Vagina (tissue), 2 donors: Measurements from ENCODE around the gene EPG5. TPM values are rescaled to one million over a fixed set of nuclear protein-coding genes. Genes with fewer than 3 reads are reported as not detected.
A peak's percentile ranks its signal among the peaks of the same experiment; 100 is the strongest.

Source experiments
- DNase-seq, 2 donors: peaks; one replicate each; pipeline ENCODE4 v3.0.0-alpha.2; 2017; ENCODE audit errors: extremely low spot score in 2 of 2
- H3K27ac ChIP-seq: fragments of 200-600 bp; sonication (generic); one replicate; pipeline ENCODE4 v1.5.1; 2019
- H3K27me3 ChIP-seq: fragments of 200-600 bp; sonication (generic); one replicate; pipeline ENCODE4 v1.5.1; 2019
- H3K36me3 ChIP-seq, 2 donors: fragments of 200-600 bp; sonication (generic); one replicate each; pipeline ENCODE4 v1.5.1; 2017 to 2019
- H3K4me1 ChIP-seq: fragments of 200-600 bp; sonication (generic); one replicate; pipeline ENCODE4 v1.5.1; 2019
- H3K4me3 ChIP-seq, 2 donors: fragments of 200-600 bp; sonication (generic); 1 replicate in 1 of 2; 2 replicates in 1 of 2; pipeline ENCODE4 v1.5.1; 2016 to 2019
- H3K9me3 ChIP-seq: fragments of 200-600 bp; sonication (generic); one replicate; pipeline ENCODE4 v1.5.1; 2019
- CTCF ChIP-seq, 3 experiments: fragments of 450-650 bp in 2 of 3; fragments of 200-600 bp in 1 of 3; sonication (generic) in 1 of 3; IDR thresholded peaks; one replicate each; pipeline ENCODE4 v1.5.1; 2017 to 2019; ENCODE audit warnings: antibody characterized with exemption in 3 of 3, mild to moderate bottlenecking in 2 of 3, moderate library complexity in 2 of 3
- POLR2A ChIP-seq, 2 donors: fragments of 450-650 bp; IDR thresholded peaks; one replicate each; pipeline ENCODE4 v1.6.1; 2017; ENCODE audit warnings: antibody characterized with exemption in 2 of 2, mild to moderate bottlenecking in 2 of 2, moderate library complexity in 2 of 2
- POLR2AphosphoS5 ChIP-seq, 2 donors: sonication (generic); formaldehyde crosslinking; IDR thresholded peaks; one replicate each; pipeline ENCODE4 v1.9.0; 2017; ENCODE audit warnings: antibody characterized with exemption in 2 of 2, mild to moderate bottlenecking in 2 of 2, low read depth in 1 of 2; ENCODE audit not compliant: insufficient read depth in 1 of 2
- intact Hi-C: fragments of 100-400 bp; cut with DNase I; formaldehyde crosslinking; loops from one replicate; pipeline ENCODE4 v1.15.1; 2023
- total RNA-seq: library from RNA; depleted of rRNA; stranded (reverse); fragments of >200 nt; gene quantifications from one replicate; pipeline ENCODE4 v1.2.3, GENCODE V29; 2016

EPG5 gene
- total RNA-seq, 1 donor from 2014 or later = 29.5 TPM

GRCh38 chr18:46001074-46001473 is 33.9 kb upstream of the EPG5 start:
- no peak overlapping the region for H3K27ac ChIP-seq
- TF ChIP-seq CTCF (IDR thresholded peaks at IDR 0.05) = no peak
- DNase-seq = no peak
- H3K36me3 ChIP-seq = no peaks in the 10 kb centered on the region
- no peak overlapping the region for H3K4me3 ChIP-seq
- no peaks in the 10 kb centered on the region for H3K4me1 ChIP-seq
- no peaks in the 10 kb centered on the region for H3K27me3 ChIP-seq
- H3K9me3 ChIP-seq = no peaks in the 10 kb centered on the region
- intact Hi-C loops = no loop called here

GRCh38 chr18:45999536-45999935 is 32.4 kb upstream of the EPG5 start:
- no peaks in the 10 kb centered on the region for H3K36me3 ChIP-seq
- H3K4me1 ChIP-seq = no peaks in the 10 kb centered on the region
- H3K9me3 ChIP-seq = no peaks in the 10 kb centered on the region
- H3K27me3 ChIP-seq = no peaks in the 10 kb centered on the region
- TF ChIP-seq POLR2AphosphoS5 (IDR thresholded peaks at IDR 0.05; ENCODE audit: insufficient read depth in 1 of 2, low read depth in 1 of 2) (no peak), POLR2A (IDR thresholded peaks at IDR 0.05) (no peak), CTCF (IDR thresholded peaks at IDR 0.05) (no peak)
- no peak overlapping the region for H3K27ac ChIP-seq
- peak in 1 of 2 donors; percentile 22 for DNase-seq
- intact Hi-C loops = loop anchor here (10.0 kb wide), 1 partner anchor 55 kb away; no protein-coding TSS in a partner anchor
- no peak overlapping the region for H3K4me3 ChIP-seq

- DNase-seq = peak in 1 of 2 donors; percentile 34
- Histone ChIP-seq H3K36me3 (no peaks in the 10 kb centered on the region), H3K9me3 (no peaks in the 10 kb centered on the region), H3K27me3 (no peaks in the 10 kb centered on the region), H3K27ac (no peak overlapping the region), H3K4me3 (no peak overlapping the region), H3K4me1 (no peaks in the 10 kb centered on the region)
- intact Hi-C loops = loop anchor here (10.0 kb wide), 1 partner anchor 57 kb away; no protein-coding TSS in a partner anchor
- TF ChIP-seq POLR2A (IDR thresholded peaks at IDR 0.05) (no peak), CTCF (IDR thresholded peaks at IDR 0.05) (no peak), POLR2AphosphoS5 (IDR thresholded peaks at IDR 0.05; ENCODE audit: insufficient read depth in 1 of 2, low read depth in 1 of 2) (no peak)
These were observed 31.1 kb upstream of the EPG5 start for GRCh38 chr18:45998244-45998643.

GRCh38 chr18:45997700-45998151 is 30.6 kb upstream of the EPG5 start:
- peak in 1 of 2 donors; percentile 34 for DNase-seq
- Histone ChIP-seq H3K27me3 (no peaks in the 10 kb centered on the region), H3K9me3 (no peaks in the 10 kb centered on the region), H3K27ac (no peak overlapping the region), H3K4me3 (no peak overlapping the region), H3K36me3 (no peaks in the 10 kb centered on the region), H3K4me1 (no peaks in the 10 kb centered on the region)
- no peak for TF ChIP-seq POLR2AphosphoS5 (IDR thresholded peaks at IDR 0.05; ENCODE audit: insufficient read depth in 1 of 2, low read depth in 1 of 2)
- TF ChIP-seq POLR2A (IDR thresholded peaks at IDR 0.05) = no peak
- TF ChIP-seq CTCF (IDR thresholded peaks at IDR 0.05) = no peak
- intact Hi-C loops = loop anchor here (10.0 kb wide), 1 partner anchor 57 kb away; no protein-coding TSS in a partner anchor

- Histone ChIP-seq H3K9me3 (no peaks in the 10 kb centered on the region), H3K27me3 (no peaks in the 10 kb centered on the region), H3K4me1 (no peaks in the 10 kb centered on the region), H3K27ac (no peak overlapping the region), H3K4me3 (no peak overlapping the region), H3K36me3 (no peaks in the 10 kb centered on the region)
- peak in 1 of 2 donors; percentile 25 for DNase-seq
- intact Hi-C loops = loop anchor here (10.0 kb wide), 1 partner anchor 59 kb away; no protein-coding TSS in a partner anchor
- TF ChIP-seq POLR2AphosphoS5 (IDR thresholded peaks at IDR 0.05; ENCODE audit: insufficient read depth in 1 of 2, low read depth in 1 of 2) (no peak), POLR2A (IDR thresholded peaks at IDR 0.05) (no peak), CTCF (IDR thresholded peaks at IDR 0.05) (no peak)
These were observed 28.3 kb upstream of the EPG5 start for GRCh38 chr18:45995461-45995860.
